Activated gamma-delta T cell treated with anti-CD3 and anti-CD28 coated beads, Interleukin-2, amount 50 U/mL, for 16 hours (primary cell): ENCODE results near the gene MAN1B1.
A peak's percentile ranks its signal among the peaks of the same experiment; 100 is the strongest.
"Not testable (repeated sequence)": the region's sequence is repeated elsewhere in the genome, so short reads cannot be mapped to it uniquely, and the experiment has no call there.

Experiments used
- DNase-seq: peaks from one replicate; pipeline ENCODE4 v3.0.0-alpha.2; 2020; ENCODE audit warnings: low read depth

Gene MAN1B1

DNA sequence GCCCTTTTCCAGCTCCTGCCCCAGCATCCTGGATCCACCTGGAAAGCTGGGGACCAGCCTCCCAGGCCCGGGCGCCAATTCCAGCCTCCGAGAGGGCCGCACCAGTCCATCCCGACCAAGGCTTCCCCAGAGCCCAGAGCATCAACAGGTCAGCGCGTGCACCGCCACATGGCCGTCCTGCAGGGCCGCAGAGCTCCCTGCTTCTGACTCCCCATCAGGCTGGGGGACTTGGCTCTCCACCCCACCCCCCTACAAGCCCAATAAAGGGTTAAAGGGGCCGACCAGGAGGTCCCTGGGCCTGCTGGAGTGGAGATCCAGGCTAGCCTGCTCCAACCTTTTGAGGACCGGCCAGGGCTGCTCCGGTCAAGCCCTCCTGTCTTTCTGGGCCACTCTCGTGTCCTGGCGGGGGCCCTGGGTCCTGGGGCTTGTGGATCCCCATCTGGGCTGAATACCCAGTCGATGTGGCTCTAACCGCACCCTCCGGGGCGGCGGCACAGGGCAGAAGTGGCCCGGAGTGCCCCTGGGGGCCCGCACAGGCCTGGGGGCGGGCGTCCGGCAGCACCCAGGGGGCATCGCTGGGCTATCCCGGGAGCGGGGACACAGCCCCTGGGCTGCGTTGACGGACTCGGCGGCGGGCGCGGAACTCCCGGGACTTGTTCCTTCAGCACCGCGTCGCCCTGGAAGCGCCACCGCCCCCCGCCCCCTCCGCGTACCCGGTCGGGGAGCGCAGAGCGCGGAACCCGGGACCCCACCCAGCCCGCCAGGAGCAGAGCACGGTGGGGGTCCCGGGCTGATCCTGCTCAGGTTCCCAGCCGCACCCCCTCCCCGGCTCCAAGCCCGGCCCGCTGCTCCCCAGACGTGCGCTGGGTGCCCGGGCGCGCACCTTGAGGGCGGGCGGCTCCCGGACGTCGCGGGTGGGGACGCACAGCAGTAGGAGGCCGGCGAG lies 33.5 kb upstream of the MAN1B1 start:
- no peak for DNase-seq

- DNase-seq: no peak
These were observed 32.5 kb upstream of the MAN1B1 start, which contains the start of gene ENTPD2 for GRCh38 chr9:137053944-137054931. Gene ENTPD2, minus strand, starts transcription at chr9:137054061. Its CDS starts 64 bp downstream, at chr9:137053997.

DNA sequence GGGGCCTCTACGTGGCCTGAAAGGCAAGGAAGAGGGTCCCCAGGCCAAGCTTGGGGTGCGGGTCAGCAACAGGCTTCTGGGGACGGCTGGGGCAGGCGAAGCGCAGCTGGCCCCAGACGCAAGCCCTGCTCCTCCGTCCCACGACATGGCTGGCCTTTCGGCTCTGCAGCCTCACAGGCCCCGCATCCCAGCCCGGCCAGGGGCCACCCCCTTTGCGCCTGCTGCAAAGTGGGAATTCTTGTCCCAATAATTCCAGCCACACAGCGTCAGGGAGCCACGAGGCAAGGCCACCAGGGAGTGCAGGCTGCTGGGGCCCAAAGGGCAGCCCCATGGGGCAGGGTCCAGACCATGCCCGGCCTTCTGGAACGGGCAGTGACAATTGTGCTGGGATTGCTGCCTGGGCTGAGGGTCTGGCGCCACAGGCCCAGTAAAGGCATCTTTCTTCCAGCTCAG lies 31.8 kb upstream of the MAN1B1 start:
- no peak for DNase-seq

GRCh38 chr9:137055385-137056364 lies 31.1 kb upstream of the MAN1B1 start:
- DNase-seq: no peak

- no peak for DNase-seq
These were observed 29.9 kb upstream of the MAN1B1 start for GRCh38 chr9:137056739-137057415.

GRCh38 chr9:137057545-137057944 lies 29.2 kb upstream of the MAN1B1 start:
- DNase-seq: no peak

- no peak for DNase-seq
These were observed 28.1 kb upstream of the MAN1B1 start for GRCh38 chr9:137058521-137059234.

GRCh38 chr9:137062384-137062783 lies 24.4 kb upstream of the MAN1B1 start:
- DNase-seq: no peak

DNA sequence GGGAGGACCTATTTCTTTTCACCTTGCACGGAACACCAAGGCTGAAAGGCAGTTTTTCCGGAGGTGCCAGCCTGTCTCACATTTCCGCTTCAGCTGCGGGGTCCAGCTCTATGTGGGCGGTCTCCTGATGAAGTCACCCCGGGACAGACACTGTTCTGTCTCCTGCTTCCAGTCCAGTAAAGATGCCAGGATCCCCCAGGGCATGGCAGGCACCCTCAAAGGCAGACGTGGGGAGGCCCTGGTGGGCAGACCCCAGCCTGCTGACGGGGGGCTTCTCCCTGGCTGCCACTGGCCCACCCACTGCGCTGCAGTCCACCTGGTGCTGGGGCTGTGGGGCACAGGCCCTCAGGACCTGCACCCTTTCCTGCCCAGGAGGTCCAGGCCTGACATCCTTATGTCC lies 24.0 kb upstream of the MAN1B1 start:
- DNase-seq: not testable (repeated sequence)

GRCh38 chr9:137063311-137064026 lies 23.3 kb upstream of the MAN1B1 start:
- DNase-seq: no peak

DNA sequence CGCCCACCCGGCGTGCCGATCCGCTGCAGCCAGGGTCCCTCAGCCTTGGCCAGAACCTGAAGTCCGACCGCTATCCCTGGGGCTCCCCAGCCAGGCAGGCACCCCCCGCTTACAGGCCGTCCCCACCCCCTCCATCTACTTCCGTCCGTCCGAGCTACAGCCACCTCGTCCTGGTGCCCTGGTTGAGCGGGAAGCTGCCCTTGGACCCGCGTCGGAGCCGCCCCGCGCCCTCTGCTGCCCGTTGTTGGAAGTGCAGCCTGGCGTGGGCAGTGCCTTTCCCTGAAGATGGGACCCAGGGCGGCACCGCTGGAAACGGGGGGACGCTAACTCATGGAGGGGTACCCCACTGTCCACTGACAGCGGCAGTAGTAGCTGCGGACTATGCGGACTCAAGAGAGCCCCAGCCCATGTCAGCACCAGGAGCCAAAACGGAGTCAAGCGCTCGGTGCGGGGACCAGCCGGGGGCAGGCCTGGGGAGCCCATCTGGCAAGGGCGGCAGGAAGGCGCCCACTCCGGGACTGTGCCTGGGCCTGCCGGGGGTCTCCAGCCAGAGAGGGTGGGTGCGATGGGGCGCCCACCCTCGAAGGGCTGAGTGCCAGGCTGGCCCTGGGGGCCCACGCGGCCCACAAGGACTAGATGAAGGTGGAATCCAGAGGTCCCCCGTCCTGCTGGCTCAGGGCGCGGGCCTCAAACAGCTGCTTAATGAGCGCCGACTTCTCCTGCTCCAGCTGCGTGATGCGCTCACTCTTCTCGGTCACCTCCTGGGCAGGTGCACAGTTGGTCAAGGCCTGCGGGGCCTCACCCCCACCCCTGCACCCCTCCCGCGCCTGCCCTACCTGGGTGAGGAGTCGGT lies 22.5 kb upstream of the MAN1B1 start:
- no peak for DNase-seq

DNA sequence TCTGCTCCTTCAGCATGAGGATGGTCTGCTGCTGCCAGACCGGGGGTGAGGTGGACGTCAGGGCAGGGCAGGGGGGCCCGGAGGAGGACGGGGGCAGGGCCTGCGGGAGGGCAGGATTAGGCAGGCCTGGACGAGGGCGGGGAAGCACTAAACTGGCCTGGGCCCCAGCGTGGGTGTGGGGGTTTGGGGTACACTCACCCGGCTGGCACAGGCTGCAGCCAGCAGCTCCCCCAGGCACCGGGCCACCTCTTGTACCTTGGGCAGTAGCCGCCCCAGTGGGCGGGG lies 22.0 kb upstream of the MAN1B1 start:
- no peak for DNase-seq

- no peak for DNase-seq
These were observed 21.3 kb upstream of the MAN1B1 start for GRCh38 chr9:137065336-137065967.

DNA sequence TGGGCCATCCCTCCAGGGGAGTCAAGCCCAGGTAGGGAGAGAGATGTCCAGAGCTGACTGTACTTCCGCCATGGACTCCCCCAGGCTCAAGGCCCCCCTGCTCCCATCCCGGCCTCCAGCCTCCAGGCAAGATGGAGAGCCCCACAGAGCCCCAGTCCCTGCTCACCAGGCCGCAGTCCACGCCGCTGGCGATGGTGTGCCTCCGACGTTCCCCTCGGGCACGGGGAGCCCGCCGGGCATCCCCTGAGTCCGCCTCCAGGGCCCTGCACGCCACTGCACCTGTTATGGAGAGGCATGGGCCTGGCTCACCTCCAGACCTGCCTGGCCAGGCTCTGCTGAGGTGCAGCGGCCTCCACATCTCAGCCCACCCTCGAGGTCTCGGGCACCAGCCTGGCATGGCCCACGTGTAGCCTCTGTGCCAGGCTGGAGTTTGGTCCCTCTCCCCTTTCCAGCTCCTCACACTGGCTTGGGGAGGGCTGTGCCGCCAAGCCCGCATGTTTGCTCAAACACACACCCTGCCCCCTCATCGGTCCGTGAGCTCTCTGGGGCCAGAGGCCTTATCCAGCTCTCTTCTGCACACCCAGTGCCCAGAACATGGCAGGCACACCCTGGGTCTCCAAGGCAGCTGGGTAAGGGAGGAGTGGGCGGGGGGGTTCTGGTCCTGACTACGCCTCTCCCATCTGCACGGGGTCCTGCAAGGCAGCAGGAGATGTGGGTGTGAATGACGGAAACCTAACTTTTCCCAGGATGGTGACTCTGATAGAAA lies 20.5 kb upstream of the MAN1B1 start:
- no peak for DNase-seq

DNA sequence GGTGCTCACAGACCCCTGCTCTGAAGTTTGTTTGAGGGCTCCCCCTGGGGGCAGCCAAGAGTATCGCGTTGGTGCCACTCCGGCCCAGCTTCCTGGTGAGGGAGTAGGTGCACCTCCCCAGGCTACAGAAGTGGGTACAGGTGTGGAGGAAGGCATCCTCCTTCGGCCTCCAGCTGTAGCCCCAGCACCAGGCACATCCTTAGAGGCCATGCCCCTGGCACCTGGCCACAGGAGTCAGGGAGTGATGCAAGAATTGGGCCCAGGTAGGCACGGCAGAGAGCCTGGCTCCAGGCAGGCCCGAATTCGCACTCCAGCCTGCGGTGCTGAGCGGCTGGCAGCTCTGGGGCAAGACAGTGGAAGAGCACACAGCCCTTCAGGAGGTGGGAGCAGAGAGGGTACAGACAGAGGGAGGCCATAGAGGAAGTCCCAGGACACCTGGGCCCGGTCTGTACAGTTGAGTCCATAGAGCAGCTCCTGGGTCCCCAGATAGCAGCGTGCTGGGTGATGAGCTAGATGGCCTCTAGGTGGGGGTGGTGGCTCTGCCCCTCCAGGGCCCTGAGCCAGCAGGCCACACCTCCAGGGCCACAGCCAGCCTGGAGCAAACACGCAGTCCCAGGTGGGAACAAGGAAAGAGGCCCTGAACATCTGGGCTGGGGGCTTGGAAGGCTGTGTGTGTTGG lies 18.8 kb upstream of the MAN1B1 start:
- peak; percentile 78 for DNase-seq
